Cerebellar cortex (tissue), 1 donor: Measurements from ENCODE around the gene GBX2.

Source experiments
- DNase-seq: peaks from one replicate; pipeline ENCODE4 v3.0.0-alpha.2; 2015; ENCODE audit warnings: low spot score

Gene GBX2

DNA sequence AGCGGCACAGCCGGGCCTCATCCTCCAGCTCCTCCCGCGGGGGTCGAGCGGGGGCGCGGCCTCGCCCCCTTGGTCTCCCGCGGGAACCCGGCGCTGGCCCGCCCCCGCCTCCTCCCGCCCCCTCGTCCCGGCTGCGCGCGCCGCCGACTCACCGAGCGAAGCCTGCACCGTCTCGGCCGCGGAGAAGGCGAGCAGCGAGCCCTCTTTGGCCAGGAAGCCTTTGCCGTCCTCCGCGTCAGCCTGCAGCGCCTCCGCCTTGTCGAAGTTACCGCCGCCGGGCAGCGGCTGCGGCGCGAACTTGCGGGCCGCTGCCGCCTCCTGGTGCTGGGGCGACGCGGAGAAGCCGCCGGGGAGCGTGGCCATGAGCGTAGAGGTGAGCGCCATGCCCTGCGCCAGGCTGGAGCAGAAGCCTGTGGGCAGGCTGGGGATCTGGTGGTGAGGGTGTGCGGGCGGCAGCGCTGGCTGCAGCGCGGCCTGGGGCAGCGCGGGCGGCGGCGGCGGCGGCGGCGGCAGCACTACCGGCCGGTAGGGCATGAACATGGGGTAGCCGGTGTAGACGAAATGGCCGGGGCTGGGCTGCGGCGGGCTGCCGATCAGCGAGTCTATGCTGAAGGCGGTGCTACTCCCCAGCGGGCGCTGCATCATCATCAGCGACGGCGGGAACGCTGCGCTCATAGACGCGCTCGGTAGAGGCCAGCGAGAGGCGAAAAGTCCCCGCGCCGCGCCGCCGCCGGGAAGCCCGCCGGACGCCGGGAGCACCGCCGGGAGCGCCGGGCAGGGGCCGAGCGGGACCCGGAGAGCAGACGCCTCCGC lies 683 bp downstream of the GBX2 start:
- no peak for DNase-seq

DNA sequence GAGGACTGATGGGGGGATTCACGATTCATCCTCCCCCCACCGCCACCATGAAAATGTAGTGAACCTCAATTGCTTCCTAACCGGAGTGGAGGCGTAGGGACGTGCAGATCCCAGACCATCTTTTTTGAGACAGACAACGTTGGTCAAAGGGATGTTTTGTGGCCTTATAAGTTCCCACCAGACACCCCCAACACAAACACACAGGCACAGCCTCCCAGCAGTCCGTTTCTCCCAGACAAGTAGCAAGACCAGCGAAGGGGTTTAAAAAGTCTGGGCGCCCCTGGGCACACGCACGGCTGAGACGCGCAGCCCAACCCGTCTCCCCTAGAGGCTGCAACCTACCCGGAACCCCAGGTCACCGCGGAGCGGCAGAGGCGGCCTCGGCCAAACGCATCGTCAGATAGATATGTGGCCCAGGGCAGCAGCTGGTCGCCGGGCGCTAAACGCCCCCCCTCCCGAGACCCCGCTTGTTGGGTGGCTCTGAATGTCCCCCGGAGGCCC lies 1.3 kb downstream of the GBX2 start:
- no peak for DNase-seq

DNA sequence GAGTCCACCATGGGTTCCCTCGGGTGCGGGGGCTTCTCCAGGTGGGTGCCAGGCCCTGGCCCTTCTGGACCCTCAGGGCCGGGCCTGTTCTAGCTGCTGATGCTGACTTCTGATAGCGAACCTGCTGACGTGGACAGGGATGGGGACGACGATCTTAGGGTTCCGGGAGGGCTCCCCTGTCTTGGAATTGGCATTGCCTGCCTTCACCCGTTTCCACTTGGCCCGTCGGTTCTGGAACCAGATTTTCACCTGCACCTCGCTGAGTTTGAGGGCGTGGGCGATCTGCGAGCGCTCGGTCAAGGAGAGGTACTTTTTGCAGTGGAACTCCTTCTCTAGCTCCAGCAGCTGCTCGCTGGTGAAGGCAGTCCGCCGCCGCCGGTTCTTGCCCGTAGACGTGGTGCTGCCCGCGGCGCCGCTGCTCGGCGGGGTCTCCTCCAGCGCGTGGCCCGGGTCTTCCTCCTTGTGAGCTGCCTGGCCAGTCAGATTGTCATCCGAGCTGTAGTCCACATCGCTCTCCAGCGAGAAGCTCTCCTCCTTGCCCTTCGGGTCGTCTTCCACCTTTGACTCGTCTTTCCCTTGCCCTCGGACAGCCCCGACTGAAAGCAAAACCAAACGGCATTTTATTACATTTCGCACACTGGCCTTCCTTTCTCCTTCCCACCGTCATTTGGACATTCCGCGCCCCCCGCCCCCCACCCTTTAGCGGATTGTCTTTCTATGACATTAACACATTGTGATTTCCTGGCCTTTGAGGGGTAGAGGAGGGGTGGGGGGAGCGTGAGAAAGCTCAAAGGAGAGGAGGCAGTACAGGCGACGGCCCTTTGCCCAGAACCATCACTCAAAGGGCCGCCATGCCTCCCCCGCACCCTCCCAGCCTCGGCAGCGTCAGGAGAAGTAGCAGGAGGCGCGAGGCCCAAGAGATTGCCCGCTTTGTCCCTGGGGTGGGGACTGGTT lies 2.1 kb downstream of the GBX2 start:
- no peak for DNase-seq

DNA sequence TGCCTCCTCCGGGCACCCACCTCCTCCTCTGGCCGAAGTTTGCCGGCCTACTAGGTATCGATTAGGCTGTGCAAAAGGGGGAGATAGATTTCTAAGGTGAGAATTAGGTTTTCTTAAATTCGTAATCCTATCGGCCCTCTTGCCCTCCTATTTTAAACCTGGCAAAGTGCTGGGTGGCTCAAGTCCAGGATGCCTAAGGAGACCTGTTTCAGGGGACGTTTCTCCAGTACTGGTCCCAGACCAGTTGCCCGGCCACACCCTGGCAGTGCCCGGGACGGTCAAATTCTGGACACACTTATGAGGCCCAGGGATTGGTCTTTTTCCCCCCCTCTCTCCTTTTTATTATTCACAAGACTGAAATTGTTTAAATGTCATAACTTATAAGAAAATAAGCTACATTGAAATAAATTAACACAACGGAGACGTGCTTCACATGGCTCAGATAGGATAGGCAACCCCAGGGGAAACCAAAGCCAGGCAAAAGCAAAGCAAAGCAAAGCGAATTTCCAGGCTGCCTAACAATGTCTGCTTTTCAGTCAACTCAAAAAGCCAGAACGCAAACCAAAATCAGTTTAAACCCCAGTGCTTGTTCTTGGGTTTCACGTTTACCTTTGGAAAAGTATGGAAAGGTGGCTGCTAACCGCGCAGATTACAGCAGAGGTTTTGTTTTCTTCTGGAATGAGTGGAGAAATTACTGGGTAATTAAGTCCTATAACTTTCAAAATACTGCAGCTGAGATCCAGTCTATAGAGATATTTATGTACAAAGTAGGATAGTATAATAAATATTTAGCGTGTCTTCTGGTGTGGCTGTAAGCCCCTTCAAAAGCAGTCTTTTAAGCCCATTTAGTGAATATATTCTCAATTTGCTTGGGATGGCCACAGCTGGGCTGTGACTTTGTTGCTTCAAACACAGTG lies 3.0 kb downstream of the GBX2 start:
- DNase-seq, result no peak

DNA sequence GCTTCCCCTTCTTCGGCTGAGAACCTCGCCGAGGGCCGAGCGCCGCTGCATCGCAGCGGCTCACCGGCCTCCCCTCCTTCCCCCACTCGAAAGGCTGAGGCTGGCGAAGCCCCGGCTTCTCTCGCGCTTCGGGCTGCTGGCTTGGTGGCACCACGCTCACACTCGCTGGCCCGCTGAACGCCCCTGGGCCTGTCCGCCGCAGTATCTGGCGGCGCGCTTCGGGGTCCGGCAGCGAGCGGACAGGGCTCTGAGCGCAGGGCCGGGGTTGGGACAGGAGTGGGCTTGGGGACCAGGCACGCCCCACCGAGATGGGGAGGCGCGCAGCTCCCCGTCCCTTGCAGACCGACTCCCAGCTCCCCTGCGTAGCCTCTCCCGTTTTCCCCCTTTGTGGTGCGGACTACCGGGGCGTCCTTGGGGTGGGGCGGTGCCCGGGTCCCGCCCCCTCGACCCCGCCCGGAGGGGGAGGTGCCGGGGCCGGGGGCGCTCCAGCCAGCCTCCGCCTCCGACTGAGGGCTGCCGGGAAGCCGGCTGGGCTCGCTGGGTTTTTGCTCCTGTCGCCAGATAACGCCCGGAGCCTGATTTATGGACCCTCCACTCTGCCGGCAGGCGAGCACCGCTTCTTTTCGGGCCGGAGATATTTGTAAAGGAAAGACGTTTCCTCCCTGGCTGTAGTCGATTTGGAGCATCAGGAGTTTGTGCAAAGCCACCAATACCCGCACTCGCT lies 3.8 kb downstream of the GBX2 start:
- DNase-seq, result peak; percentile 55

DNA sequence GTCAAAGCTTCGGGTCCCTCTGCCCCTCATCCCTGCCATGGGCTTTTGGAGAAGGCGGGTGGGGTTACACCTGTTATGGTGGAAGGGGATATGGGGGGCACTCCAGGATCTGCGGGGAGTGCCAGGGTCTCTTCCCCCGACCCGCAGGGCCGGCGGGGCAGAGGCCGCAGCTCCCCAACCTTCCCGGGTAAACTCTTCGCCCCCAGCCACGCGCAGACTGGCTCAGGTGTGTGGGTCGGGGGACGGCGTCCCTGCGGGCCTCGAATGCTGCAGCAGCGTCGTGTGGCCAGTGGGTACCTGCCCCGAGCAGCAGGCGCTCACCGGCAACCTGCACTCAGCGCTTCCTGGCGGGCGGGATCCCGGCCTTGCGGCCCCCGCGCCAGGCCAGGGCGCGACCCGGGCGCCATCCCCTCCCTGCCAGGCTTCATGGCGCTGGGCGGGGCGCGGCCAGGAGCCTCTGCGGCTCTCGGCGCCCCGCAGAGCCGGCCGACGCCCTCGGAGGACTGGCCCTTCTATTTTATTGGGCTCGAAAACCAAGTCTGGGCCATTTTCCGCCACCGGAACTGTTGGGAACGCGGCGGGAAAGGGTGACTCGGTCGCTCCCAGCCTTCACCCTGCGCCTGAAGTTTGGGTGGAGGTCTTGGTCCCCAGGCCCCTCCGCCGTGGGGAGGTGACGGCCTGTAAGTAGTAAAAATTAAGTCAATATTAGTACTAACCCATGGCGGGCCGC lies 4.5 kb downstream of the GBX2 start:
- no peak for DNase-seq

DNA sequence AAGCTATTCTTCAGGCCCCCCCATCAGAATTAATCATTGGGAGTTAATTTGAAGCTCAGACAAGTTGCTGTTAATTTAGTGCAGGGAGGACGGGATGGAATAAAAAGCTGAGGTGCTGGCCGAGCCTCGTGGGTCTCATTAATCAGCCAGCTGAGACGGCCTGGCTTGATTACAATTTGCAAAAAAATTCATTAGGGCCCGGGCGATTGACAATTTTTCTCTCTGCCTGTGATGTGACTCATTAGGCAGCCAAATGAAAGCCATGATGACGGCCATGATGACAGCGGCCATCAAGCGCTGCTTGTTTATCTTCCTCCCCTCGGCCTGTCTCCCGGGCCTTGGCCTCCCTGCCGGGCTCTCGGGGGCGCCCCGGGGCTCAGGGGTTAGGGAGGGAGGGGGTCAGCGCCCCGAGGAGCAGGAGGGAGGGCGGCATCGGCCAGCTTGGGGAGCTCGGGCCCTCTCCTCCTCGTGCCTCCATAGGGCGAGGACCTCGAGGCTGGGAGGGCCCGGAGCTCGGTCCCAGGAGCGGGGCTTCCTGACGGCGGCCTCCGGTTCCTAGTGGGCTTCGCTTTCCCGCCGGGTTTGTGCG lies 5.2 kb downstream of the GBX2 start:
- no peak for DNase-seq

DNA sequence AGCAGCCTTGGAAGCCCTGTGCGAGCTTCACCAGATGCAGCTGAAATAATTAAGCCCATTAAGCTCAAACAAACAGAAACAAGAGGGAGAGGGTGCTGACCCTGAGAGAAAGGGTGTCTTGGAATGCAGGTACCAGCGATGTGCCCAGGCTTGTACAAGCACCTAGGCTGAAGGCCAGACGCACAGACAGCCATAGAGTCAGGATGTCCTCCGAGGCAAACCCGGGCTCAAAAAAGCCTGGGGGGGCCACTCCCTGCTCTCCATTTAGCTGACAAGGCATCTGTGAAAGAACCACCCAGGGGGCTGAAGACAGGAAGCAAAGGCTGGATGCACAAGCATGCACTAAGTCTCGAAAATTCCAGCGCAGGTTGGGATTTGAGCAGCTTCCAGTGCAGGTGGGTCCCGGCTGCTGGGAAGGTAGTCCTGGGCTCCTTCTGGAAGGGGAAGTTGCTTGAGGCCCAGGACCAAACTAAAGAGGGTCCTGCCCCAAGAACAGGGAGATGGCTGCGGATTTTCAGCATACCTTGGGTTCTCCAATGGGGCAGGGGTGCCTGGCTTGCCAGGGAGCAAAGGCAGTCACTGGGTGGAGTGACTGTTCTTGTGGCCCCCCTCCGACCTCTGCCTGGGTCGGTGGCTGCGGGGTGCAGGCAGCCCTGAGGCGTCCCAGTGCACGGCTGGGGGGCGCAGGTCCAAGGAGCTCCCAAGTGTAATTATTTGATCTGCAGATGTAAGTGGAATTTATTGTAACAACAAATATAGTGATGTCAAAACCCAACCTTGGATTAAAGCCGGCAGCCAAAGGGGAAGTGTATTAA lies 5.9 kb downstream of the GBX2 start:
- no peak for DNase-seq

DNA sequence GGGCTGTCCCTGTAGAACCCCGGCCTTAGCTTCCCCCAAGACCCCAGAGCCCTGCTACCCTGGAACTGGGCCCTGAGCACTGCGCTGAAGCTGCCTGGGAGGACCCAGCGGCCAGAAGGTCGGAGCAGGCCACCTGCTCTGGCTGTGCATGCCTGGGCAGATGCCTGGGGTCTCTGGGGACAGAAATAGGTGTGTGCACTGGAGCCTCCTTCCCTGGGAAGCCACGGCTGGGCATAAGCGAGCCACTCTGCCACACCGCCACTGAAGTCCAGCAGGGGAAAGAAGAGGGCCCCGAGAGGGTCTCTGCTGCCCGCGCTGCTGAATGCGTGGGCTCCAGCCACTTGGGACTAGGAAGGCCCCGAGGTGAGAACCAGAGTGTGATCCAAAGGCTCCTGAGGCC lies 6.7 kb downstream of the GBX2 start:
- DNase-seq, result no peak

DNA sequence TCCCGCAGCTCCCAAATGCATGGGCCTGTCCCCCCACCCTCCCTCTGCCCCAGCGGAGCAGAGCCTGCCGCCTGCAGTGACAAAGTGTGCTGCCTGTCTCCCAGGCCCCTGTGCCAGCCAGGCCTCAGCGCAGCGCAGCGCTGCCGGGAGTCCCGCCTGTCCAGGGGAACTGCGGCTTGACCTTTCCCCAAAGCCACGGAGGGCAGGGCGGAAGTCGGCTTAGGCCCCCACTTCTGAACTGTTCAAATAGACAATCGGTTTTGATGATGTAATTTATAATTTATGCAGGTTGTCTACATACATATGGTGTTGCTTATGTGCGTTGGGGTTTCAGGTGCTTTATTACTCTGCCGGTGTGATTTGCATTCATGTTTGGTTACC lies 7.1 kb downstream of the GBX2 start:
- no peak for DNase-seq

DNA sequence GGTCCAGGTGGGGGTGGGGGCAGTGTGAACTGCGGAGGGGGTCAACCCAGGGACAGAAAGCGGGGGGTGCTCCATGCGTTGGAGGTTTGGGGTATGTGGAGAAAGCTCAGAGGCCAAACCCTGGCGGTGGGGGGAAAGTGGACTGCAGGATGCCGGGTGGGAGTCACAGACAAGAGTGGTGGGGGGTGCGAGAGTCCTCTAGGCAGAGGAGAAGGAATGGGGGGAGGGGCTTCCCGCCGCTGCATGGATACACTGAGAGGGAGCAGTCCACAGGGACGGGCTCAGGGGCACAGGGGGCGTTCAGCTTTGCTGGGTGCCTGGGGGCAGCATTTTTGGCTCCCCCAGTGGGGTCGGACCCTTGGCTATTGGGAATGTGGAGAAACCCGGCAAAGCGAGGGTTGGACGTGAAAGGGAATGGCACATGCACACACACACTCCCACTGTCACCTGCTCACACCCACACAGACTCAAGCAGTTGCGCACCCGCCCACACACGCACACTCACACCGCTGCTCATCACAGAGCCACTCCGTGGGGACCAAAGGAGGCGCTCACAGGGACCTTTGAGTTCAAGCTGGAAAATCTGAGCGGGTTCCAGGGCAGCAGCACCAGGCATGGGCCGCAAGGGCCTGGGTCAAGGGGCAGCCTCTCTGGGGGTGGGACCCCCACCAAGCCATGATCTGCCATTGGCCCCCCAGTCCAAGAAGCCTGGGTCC lies 7.7 kb downstream of the GBX2 start:
- no peak for DNase-seq

DNA sequence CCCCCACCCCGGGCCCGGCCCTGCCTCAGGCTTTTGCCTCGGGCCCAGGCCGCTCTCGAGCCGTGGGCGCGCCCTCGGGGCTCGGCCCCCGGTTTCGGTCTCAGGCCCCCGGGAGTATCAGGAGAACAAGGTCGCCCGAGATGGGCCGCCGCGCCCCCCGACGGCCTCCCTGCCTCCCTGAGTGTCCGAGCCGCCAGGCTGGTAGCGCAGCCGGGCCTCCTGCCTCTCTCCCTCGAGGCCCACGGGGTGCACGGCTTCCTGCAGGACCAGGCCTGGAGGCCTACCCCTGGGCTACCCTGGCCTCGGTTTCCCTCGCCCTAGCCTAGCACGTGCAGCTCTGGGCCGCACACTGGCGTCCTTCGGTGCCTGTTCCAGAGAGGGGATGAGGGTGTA lies 8.4 kb downstream of the GBX2 start:
- DNase-seq, result no peak

DNA sequence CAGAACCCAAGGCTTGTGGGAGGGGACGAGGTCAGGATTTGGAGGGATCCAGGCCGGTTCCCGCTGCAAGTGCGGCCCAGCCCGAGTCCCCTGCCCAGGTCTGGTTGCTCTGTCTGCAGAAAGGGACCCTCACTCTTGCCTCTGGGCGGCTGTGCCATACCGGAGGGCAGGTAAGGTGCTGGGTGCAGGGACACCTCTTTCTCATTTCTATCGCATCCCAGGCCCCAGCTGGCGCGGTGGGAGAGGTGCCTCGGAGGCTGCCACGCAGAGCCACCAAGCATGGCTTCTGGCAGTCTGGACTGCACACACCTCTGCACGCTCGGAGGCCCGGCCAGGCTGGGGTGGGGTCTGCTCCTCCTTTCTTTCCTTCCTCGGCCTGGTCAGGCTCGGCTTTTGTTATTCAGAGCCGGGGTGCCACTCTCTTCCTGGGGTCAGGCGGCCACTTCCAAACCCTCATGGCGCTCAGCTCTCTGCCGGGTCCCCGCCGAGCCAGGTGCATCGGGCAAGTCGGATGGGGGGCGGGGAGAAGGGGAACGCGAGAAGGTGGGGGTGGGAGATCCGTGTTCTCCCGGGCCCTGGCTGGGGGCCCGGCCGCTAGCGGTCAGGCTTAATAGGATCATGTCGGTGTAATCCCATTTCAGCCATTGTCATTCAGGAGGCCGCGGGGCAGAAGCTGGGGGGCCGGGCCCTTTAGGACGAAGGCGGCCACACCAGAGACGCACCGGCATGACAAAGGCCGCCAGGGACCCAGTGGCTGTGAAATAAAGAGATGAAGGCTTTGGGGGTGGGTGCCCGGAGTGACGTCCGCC lies 9.0 kb downstream of the GBX2 start:
- DNase-seq, result no peak

DNA sequence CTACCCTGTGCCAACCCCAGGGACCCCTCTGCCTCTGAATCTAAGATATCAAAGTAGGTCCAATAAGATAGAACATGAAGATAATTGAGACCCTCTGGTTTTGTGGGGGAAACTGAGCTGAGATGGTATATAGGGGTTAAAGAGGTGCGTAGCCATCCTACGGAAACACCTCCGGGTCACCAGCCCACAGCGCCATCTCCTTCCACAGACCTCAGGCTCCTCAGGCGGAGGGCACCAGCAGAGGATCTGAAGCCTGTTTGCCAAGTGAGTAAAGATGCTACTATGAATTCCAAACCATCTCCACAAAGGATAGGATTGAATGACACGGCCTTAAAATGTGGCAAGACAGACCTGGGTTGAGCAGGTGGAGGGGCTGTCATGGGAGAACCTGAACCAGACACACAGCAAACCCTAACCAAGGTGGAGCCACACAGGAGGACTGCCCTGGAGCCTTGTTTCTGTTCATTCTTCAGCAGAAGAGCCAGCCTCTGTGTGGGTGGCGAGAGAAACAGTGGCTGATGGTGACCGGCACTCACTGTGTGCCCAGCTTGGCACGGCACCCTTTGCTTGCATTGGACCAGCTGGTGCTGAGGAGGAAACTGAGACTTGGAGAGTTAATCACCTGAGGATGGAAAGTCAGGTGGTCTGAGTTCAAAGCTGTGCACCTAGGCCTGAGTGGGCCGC lies 10.2 kb downstream of the GBX2 start:
- DNase-seq, result no peak

DNA sequence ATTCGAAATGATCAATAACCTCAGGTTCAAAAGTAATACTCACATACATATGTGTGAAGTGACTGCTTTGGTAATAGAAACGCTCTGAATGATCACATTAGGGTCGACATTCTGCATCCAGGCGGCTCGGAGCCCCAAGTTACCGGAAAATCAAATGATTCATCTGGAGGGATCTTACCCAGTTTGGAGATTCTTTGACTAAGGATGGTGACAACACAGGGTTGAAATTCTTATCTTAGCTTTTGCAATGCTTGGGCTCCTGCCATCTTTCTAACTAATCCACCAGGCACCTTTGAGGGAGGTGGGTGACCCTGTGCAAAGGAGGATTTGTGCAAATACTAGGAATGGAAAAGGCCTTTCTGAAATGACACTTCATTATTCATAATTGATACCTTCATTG lies 10.8 kb downstream of the GBX2 start:
- DNase-seq, result no peak

DNA sequence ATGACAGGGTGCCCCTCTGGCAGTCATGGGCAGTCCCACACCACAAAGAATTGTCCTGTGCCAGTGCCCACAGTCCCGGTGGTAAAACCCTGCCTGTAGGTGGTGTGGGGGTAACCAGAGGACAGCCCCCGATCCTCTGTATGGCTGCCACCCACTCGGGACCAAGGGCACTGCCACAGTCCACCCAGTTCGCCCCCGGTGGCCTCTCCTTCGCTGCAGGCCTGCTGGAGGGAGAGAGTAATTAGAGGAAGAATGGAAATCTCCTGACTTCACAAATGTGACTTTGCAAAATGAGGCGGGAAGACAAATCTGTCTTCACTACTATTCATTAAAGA lies 11.4 kb downstream of the GBX2 start:
- no peak for DNase-seq

DNA sequence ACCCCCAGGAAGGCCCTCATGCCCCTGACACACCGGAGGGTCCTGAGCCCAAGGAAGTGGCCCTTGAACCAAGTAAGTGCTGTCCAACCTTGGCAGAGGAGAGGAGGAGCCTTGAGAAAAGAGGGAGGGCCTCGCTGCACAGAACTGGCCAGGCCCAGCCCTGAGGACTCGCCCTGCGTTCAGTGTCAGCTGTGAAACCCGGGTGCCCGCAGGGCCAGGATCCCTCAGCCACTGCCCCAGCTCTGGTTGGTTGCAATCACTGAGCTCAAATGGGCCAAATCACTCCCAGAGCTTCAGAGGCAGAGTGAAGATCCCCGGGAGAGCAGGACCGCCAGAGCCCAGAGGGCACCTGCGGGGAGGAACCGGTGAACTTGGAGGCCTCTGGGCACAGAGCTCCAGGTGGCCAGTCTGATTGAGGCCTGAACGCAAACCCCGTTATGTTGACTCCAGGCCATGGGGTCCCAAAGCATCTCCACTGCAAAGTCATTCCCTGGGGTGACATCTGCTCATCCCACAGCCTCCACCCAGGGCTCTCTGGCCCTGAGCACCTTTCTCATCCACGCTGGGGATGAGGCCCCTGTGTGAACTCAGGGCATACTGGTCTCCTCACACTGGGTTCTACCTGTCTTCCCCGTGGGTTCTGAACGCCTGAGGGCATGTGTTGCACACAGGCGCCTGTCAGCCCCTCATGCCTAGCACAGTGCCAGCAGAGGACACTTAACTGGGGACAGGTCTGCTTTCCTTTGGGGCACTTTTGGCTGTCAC lies 11.9 kb downstream of the GBX2 start:
- no peak for DNase-seq
